Activated T-helper 17 cell treated with anti-CD3 and anti-CD28 coated beads, Interleukin-2, amount 50 U/mL, for 72 hours (primary cell): ENCODE measurements around the gene PEX14. TPM values are rescaled to one million over a fixed set of nuclear protein-coding genes. Genes with fewer than 3 reads are reported as not detected.

Experiments
- ATAC-seq: fragments of 150-1000 bp; cut with Tn5 transposase; replicated peaks from 2 replicates; pipeline ENCODE4 v1.10.0; 2021; ENCODE audit warnings: mild to moderate bottlenecking, moderate library complexity
- H3K27ac Mint-ChIP-seq: one replicate; pipeline ENCODE4 v1.8.0; 2022; ENCODE audit warnings: mixed read lengths
- H3K27me3 Mint-ChIP-seq: one replicate; pipeline ENCODE4 v1.8.0; 2022; ENCODE audit warnings: mixed read lengths
- H3K36me3 Mint-ChIP-seq: one replicate; pipeline ENCODE4 v1.8.0; 2022; ENCODE audit warnings: low read depth, mild to moderate bottlenecking, mixed read lengths
- H3K4me1 Mint-ChIP-seq: one replicate; pipeline ENCODE4 v1.8.0; 2022; ENCODE audit warnings: mixed read lengths
- H3K4me3 Mint-ChIP-seq: one replicate; pipeline ENCODE4 v1.8.0; 2022; ENCODE audit warnings: mild to moderate bottlenecking, mixed read lengths
- H3K9me3 Mint-ChIP-seq: one replicate; pipeline ENCODE4 v1.8.0; 2022; ENCODE audit warnings: mixed read lengths
- total RNA-seq, 2 donors: library from RNA; stranded (reverse); gene quantifications; one replicate each; pipeline ENCODE4 v1.2.3, GENCODE V29; 2022

Gene PEX14
- total RNA-seq, 2 donors from 2014 or later = 18.4 to 21.7 TPM

DNA sequence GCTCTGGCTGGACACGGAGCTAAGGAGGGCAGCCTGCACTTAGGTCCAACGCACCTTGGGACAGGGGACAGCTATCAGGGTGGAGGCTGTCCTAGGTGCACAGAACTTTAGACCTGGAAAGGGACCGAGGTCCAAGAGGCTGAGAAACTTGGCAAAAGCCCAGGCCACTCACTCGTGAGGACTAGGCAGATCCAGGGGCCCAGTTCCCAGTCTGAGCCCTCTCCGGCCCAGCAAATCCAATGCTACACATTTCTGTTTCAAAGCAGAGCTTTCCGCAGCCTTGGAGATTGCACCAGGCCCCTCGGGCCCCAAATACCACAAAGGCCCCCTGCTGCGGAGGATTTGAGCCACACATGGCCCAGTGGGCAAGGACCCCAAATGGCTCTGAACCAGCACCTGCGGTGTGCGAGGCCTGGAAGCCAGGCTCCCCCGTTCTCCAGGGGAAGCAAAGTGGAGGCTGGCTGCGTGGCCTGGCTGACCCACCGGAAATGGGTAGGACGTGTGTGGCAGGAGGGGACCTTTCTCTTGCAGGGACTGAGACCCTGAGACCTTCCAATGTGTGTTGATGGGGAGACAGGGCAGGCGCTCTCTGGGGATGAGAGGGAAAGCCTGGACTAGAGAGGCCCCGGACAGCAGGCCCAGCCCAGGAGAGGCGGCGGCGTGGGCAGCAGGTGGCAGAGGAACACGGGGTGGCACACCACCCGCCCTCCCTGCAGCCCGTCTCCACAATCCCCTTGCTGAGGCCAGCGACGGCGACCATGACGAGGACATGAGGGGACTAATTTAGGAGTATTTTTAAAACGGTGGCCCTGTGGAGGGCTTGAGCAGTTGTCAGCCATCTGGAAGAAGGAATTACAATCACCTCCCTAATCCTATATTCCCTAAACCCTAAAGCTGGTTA, 203.0 kb downstream of the PEX14 start:
- no peaks in the 10 kb centered on the region for H3K9me3 Mint-ChIP-seq
- no peak overlapping the region for H3K4me3 Mint-ChIP-seq

DNA sequence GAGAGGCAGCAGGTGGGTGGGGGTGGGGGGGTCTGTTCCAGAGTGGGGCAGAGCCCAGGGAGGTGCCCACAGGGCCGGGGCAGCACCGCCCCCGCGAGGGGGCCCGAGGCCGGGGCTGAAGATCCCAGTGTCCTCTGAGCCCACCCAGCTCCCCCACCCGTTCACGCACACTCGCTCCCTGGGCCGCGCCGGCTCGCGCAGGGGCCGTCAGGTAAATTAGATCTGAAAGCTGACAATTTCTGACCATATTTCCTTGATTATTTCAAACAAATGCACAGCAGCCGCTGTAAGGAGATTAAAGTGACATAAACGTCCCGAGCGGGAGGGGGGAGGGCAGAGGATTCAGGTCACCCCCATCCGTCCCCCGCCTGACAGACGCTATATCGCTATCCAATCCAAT, 203.7 kb downstream of the PEX14 start:
- no peak overlapping the region for H3K27ac Mint-ChIP-seq
- no peak for ATAC-seq
- no peaks in the 10 kb centered on the region for H3K9me3 Mint-ChIP-seq
- no peaks in the 10 kb centered on the region for H3K36me3 Mint-ChIP-seq
- no peaks in the 10 kb centered on the region for H3K4me1 Mint-ChIP-seq
- no peaks in the 10 kb centered on the region for H3K27me3 Mint-ChIP-seq
- no peak overlapping the region for H3K4me3 Mint-ChIP-seq

More for the DNA sequence above, 203.0 kb downstream of the PEX14 start:
- H3K27ac Mint-ChIP-seq = no peak overlapping the region
- H3K36me3 Mint-ChIP-seq = no peaks in the 10 kb centered on the region
- H3K27me3 Mint-ChIP-seq = no peaks in the 10 kb centered on the region
- no peak for ATAC-seq
- H3K4me1 Mint-ChIP-seq = no peaks in the 10 kb centered on the region

DNA sequence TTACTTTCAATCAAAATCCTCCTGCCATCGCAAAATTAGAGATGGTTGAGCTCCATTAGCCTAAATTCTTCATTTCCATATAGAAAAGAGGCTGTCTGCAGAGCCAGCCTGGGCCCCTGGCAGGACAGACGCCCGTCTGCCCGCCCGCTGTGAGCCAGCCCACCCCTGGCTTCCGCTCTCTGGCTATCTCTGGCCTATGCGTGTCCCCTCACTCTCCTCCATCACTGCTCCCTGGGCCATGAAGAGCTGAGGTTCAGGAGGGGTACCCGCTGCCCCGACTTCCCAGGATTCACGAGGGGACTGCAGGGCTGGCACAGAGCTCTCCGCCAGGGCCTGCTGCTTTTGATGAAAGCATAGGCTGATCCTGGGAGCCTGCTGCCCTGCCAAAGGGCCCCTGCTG, 204.1 kb downstream of the PEX14 start:
- no peak overlapping the region for H3K4me3 Mint-ChIP-seq
- no peak overlapping the region for H3K27ac Mint-ChIP-seq
- H3K9me3 Mint-ChIP-seq = no peaks in the 10 kb centered on the region
- no peak for ATAC-seq
- no peaks in the 10 kb centered on the region for H3K27me3 Mint-ChIP-seq
- H3K36me3 Mint-ChIP-seq = no peaks in the 10 kb centered on the region
- H3K4me1 Mint-ChIP-seq = no peaks in the 10 kb centered on the region

DNA sequence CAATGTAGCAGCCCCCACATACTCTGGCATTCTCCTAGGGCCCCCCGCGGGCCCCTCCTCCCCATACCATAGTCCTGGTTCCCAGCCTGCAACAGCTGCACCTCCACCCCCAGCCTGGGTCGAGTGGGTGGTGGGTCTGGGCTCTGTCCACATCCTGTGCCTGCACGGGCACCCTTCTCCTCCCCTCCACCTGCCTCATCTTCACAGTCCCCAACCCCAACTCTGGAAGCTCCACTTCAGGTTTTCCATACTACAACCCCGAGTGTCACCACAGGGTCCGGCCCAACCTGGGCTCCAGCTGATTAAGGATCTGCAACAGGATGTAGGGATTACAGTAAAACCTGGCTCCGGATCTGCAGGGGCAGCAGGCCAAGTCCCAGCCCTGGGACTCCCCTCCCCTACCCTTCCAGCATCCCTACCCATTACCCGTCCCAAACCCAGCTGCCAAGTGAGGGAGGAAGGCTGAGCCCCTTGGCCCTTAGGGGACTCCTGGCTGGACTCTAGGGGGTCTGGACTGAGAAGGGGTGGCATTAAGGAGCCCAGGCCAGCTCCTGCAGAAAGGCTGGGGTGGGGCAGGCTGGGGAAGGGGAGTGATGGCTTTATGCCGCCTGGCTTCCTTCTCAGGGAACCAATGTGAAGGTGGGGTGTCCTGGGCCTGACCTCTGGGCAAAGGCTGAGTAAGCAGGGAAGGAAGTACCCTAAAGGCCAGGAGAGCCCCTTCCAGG, 204.9 kb downstream of the PEX14 start:
- Mint-ChIP-seq H3K27ac (no peak overlapping the region), H3K27me3 (no peaks in the 10 kb centered on the region), H3K36me3 (no peaks in the 10 kb centered on the region), H3K9me3 (no peaks in the 10 kb centered on the region), H3K4me3 (no peak overlapping the region), H3K4me1 (no peaks in the 10 kb centered on the region)
- no peak for ATAC-seq

Other genes with a start within 250 kb of the PEX14 start
- gene PGD, start 75.9 kb upstream of the PEX14 start, total RNA-seq = 10 to 100 TPM; 24.8 to 86.0 TPM
- gene CENPS, start 44.5 kb upstream of the PEX14 start, total RNA-seq = 10 to 100 TPM in 1 of 2 donors, 1 to 10 TPM in 1; 7.2 to 13.7 TPM
- under 1 TPM in 1 of 2 donors, not detected in 1; 0.24 TPM for gene CORT, start 24.9 kb upstream of the PEX14 start, total RNA-seq
- 10 to 100 TPM; 27.4 to 54.5 TPM for gene DFFA, start 2.4 kb upstream of the PEX14 start, total RNA-seq